DMS153 (cell line): ENCODE data around the gene NLRP10.

Experiments
- DNase-seq: peaks from one replicate; lab custom pipeline; 2025; lab: John Stamatoyannopoulos, UW

The NLRP10 gene

GRCh38 chr11:7973011-7973410 is 7.8 kb upstream of the NLRP10 start:
- DNase-seq, result no peak

GRCh38 chr11:7971846-7972245 is 6.6 kb upstream of the NLRP10 start:
- no peak for DNase-seq

- DNase-seq, result no peak
Observed at GRCh38 chr11:7969756-7970646, 4.8 kb upstream of the NLRP10 start.

GRCh38 chr11:7968686-7969085 is 3.4 kb upstream of the NLRP10 start:
- no peak for DNase-seq

GRCh38 chr11:7967826-7968225 is 2.6 kb upstream of the NLRP10 start:
- no peak for DNase-seq

- no peak for DNase-seq
Observed at GRCh38 chr11:7967097-7967496, 1.9 kb upstream of the NLRP10 start.

- no peak for DNase-seq
Observed at GRCh38 chr11:7964873-7965272, 374 bp downstream of the NLRP10 start.

- no peak for DNase-seq
Observed at GRCh38 chr11:7964261-7964660, 986 bp downstream of the NLRP10 start.

GRCh38 chr11:7955191-7955590 is 10.1 kb downstream of the NLRP10 start:
- DNase-seq, result no peak

- DNase-seq, result no peak
Observed at GRCh38 chr11:7949934-7950333, 15.3 kb downstream of the NLRP10 start.

- DNase-seq, result no peak
Observed at GRCh38 chr11:7944123-7944522, 21.1 kb downstream of the NLRP10 start.

- DNase-seq, result no peak
Observed at GRCh38 chr11:7941608-7942007, 23.6 kb downstream of the NLRP10 start, which contains the start of gene OR10A3. TSS of gene OR10A3 (minus strand) at chr11:7941708. CDS start at chr11:7939520, 2,188 bp downstream.

- no peak for DNase-seq
Observed at GRCh38 chr11:7941146-7941545, 24.1 kb downstream of the NLRP10 start.

GRCh38 chr11:7936615-7937014 is 28.6 kb downstream of the NLRP10 start:
- no peak for DNase-seq

- DNase-seq, result no peak
Observed at GRCh38 chr11:7931168-7931567, 34.1 kb downstream of the NLRP10 start, which contains the start of gene OR10A6. TSS of gene OR10A6 (minus strand) at chr11:7931268. CDS start at chr11:7928662, 2,606 bp downstream.

- no peak for DNase-seq
Observed at GRCh38 chr11:7927635-7928034, 37.6 kb downstream of the NLRP10 start.

GRCh38 chr11:7924536-7924935 is 40.7 kb downstream of the NLRP10 start:
- DNase-seq, result no peak

GRCh38 chr11:7918141-7918540 is 47.1 kb downstream of the NLRP10 start:
- DNase-seq, result no peak
